LoVo (cell line): ENCODE measurements around the gene RAB40C.

Experiments used
- DNase-seq: peaks from one replicate; pipeline ENCODE4 v3.0.0-alpha.2; 2016; ENCODE audit warnings: low spot score

The RAB40C gene

DNA sequence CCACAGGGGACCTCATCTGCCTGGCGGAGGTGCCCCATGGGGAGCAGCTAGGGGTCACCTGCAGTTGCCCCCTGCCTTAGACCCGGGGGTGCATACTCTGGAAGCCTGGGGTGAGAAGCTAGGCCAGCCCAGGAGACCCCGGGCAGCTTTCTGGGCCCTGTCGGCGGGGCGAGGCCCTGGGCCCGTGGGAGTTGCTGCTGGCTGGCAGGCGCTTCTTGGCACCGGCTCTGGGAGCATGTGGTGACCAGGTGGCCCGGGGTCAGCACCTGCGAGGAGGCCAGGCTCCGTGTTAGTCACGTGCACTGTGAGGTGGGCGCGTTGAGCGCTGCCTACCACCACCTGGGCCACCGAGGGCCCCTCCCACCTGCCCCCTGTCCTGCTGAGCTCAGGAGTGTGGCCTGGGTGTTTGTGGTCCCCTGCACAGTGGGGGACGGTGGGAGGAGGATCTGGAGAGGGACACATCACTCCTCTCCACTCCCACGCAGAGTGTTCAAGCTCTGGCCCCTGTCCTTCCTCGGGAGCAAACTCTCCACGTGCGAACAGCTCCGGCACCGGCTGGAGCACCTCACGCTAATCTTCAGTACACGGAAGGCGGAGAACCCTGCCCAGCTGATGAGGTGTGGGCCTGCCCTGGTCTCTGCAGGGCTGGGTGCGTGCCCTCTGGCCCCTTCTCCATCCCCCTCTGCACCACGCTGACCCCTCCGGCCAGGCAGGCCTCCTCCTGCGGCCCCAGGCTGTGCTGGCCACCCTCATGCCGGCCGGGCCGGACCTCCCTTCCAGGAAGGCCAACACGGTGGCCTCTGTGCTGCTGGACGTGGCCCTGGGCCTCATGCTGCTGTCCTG, 14.3 kb upstream of the RAB40C start:
- no peak for DNase-seq

GRCh38 chr16:576197-576822, 13.6 kb upstream of the RAB40C start:
- no peak for DNase-seq

DNA sequence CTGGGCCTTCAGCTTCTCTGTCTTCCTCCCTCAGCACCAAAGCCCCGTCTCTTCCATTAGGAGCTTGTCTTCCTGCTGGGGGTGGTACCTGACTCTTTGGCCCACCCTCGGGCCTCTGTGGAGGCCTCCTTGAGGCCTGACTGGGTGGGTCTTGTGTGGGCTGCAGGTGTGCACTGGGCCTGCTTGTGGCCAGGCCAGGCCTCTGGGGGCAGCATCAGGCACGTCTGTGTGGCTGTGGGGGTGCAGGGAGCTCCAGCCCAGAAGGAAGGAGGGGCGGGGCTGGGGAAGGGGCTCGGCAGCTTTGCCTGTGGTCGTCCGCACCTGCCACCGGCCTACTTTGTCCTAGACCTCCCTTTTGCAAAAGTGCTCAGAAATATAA, 13.1 kb upstream of the RAB40C start:
- no peak for DNase-seq

- no peak for DNase-seq
These were observed 12.1 kb upstream of the RAB40C start for GRCh38 chr16:577796-578195.

GRCh38 chr16:578232-578869, 11.5 kb upstream of the RAB40C start:
- no peak for DNase-seq

GRCh38 chr16:578870-579405, 10.9 kb upstream of the RAB40C start:
- DNase-seq, result no peak

DNA sequence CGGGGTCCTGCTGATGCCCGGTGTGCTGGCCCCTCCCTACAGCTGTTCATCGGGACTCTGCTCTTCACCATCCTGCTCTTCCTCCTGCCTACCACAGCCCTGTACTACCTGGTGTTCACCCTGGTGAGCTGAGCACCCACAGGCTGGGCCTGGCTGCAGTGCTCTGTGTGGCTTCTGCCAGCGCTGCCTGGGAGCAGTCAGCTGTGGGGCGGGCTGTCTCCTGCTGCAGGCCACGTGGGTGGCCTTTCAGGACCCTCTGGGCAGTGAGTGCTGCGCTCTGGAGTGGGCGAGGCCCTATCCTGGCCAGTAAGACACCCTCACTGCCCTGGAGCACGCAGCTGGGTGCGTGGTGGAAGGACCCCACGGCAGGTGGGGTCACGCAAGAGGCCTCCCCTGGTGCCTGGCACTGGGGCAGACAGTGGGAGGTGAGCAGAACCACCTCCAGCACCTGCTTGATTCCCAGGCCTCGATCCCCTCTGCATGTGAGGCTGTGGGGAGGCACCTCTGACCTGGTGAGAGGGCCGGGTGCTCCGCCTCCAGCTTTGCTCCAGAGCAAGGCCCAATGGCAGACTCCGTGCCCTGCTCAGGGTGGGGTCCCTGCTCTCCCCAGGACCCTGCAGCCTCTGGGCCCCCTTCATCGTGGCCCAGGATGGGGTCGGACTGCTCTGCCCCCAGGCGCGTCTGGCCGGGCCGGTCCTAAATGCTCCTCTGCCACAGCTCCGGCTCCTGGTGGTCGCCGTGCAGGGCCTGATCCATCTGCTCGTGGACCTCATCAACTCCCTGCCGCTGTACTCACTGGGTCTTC, 9.5 kb upstream of the RAB40C start:
- DNase-seq, result no peak

- no peak for DNase-seq
These were observed 8.8 kb upstream of the RAB40C start for GRCh38 chr16:580946-581498.

DNA sequence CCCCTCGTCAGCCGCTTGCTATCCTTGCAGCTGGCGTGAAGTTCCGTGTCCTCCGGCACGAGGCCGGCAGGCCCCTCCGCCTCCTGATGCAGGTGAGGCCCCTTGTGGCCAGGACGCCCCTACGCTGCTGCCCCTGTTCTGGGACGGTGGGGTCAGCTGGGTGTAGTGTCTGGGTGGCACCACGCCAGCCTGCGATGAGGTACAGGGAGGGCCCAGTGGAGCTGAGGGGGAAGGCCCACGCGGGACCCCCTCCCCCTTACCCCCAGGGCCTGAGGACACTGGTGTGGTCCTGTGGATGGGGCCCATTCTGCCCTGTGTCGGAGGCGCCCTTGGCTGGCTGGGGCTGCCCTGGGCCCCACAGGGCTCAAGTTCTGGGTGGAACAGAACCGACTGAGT, 7.7 kb upstream of the RAB40C start:
- DNase-seq, result no peak

DNA sequence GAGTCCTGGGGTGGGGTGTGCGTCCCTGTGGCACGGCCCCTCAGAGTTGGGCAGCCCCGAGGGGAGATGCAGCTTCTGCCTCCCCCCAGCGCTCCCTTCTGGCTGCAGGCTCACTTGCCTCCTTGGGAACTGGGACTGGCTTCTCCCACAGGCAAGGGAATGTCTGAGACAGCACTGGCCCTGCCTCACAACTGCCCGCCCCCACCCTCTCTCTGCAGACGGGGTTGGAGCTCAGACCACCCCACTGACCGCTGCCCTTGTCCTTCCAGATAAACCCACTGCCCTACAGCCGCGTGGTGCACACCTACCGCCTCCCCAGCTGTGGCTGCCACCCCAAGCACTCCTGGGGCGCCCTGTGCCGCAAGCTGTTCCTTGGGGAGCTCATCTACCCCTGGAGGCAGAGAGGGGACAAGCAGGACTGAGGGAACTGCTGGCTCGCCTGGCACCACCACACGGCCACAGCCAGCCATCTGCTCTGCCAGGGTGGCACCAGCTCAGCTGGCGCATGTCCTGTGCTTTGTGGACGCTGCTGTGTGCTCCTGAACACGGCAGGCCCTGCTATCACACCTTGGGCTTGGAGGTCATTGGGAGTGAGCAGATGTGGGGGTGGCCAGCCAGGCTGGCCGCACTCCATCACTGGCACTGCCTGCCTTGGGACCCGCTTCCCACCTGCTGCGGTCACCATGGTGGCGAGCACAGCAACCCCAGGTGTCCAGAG, 7.1 kb upstream of the RAB40C start:
- no peak for DNase-seq

- no peak for DNase-seq
These were observed 6.4 kb upstream of the RAB40C start for GRCh38 chr16:583470-583814.

- no peak for DNase-seq
These were observed 5.9 kb upstream of the RAB40C start for GRCh38 chr16:583815-584591.

GRCh38 chr16:585351-585750, 4.5 kb upstream of the RAB40C start:
- no peak for DNase-seq

GRCh38 chr16:586047-586644, 3.7 kb upstream of the RAB40C start:
- DNase-seq, result no peak

- DNase-seq, result no peak
These were observed 2.9 kb upstream of the RAB40C start for GRCh38 chr16:586645-587590.

DNA sequence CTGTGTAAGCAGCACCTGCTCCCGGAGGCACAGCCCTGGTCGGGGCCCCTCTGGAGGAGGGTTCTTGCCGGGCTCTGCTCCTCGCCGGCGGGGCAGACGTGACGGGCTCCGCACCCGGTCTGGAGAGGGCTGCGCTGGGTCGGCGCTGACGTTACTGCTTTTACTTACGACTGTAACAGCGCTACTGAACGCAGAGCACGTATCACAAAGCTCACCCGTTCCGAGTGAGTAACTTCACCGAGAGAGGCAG, 1.3 kb upstream of the RAB40C start:
- DNase-seq, result no peak

- DNase-seq, result peak; percentile 93
These were observed 793 bp upstream of the RAB40C start for GRCh38 chr16:588889-589657.

DNA sequence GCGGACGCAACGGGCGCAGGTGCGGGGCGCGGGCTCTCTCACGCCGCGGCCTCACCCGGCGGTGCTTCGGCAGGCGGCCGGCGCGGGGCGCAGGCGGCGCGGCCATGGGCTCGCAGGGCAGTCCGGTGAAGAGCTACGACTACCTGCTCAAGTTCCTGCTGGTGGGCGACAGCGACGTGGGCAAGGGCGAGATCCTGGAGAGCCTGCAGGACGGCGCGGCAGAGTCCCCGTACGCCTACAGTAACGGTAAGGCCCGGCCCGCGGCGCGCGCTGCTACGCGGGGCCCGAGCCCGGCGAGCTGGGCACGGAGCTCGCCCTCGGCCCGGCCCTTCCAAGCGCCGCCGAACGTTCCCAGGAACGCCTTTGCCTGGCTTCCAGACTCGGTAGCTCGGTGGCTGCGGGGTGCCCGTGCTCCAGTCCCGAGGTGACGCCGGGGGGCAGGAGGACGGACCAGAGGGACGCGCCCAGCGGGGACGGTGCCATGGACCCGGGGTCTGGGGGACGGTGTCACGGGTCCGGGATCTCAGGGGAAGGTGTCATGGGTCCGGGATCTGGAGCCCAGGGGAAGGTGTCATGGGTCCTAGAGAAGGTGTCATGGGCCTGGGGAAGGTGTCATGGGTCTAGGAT, 435 bp downstream of the RAB40C start:
- no peak for DNase-seq
